Epithelial cell of proximal tubule (primary cell): ENCODE measurements around the gene ACTN4. TPM values are rescaled to one million over a fixed set of nuclear protein-coding genes. Genes with fewer than 3 reads are reported as not detected.

ENCODE experiments used
- DNase-seq: peaks from one replicate; pipeline ENCODE4 v3.0.0-alpha.2; 2011; ENCODE audit warnings: low read depth
- H3K4me3 ChIP-seq: 2 replicates; pipeline ENCODE4 v1.5.1; 2011; ENCODE audit warnings: low read depth, mild to moderate bottlenecking, low read length
- total RNA-seq: library from RNA; depleted of rRNA; stranded (reverse); fragments of >200 nt; gene quantifications from 2 replicates; pipeline ENCODE4 v1.2.3, GENCODE V29; 2015
- TF ChIP-seq, protein P1 (sequence below): conservative IDR thresholded peaks from 2 replicates; pipeline ENCODE4 v1.5.1; 2012; ENCODE audit warnings: low read depth, mild to moderate bottlenecking, low read length

ACTN4 gene
- total RNA-seq, 1 donor from 2014 or later: 629 TPM

DNA sequence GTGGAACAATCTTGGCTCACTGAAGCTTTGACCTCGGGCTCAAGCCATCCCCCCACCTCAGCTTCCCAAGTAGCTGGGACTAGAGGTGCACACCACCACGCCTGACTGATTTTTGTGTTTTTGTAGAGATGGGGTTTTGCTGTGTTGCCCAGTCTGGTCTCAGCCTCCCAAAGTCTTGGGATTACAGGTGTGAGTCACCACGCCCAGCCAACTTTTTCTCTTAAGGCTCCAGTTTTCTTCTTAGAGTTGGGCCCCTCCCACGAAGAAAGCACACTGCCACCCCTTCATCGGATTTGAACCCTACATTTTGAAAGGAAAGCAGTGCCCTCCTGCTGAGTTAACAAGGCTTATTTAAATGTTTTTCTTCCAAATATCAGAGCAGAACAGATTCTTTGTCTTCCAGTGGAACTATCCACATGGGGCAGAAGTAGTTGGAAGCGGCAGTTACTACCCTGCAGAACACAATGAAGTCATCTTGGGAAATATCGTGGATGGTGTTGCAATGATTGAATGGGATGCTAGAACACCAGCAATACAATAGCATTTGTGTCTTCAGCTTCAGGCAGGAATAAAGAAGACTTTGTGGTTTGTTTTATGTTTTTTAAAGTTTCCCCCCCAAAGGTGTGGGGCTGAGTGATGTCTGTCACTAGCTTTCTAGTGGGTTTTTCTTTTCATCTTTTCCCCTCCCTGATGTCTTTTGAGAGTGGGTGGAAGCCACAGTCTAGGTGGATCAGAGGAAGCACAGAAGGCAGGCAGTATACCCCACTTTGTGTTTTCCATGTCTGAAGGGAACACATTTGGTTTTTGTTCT is 8.9 kb downstream of the ACTN4 start:
- TF ChIP-seq, protein P1, sequence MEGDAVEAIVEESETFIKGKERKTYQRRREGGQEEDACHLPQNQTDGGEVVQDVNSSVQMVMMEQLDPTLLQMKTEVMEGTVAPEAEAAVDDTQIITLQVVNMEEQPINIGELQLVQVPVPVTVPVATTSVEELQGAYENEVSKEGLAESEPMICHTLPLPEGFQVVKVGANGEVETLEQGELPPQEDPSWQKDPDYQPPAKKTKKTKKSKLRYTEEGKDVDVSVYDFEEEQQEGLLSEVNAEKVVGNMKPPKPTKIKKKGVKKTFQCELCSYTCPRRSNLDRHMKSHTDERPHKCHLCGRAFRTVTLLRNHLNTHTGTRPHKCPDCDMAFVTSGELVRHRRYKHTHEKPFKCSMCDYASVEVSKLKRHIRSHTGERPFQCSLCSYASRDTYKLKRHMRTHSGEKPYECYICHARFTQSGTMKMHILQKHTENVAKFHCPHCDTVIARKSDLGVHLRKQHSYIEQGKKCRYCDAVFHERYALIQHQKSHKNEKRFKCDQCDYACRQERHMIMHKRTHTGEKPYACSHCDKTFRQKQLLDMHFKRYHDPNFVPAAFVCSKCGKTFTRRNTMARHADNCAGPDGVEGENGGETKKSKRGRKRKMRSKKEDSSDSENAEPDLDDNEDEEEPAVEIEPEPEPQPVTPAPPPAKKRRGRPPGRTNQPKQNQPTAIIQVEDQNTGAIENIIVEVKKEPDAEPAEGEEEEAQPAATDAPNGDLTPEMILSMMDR: no peak
- H3K4me3 ChIP-seq: no peak overlapping the region
- DNase-seq: no peak

GRCh38 chr19:38657633-38658222 is 10.3 kb downstream of the ACTN4 start:
- peak; percentile 97 for DNase-seq
- TF ChIP-seq, protein P1: no peak
- H3K4me3 ChIP-seq: peak overlapping the region; percentile 7

DNA sequence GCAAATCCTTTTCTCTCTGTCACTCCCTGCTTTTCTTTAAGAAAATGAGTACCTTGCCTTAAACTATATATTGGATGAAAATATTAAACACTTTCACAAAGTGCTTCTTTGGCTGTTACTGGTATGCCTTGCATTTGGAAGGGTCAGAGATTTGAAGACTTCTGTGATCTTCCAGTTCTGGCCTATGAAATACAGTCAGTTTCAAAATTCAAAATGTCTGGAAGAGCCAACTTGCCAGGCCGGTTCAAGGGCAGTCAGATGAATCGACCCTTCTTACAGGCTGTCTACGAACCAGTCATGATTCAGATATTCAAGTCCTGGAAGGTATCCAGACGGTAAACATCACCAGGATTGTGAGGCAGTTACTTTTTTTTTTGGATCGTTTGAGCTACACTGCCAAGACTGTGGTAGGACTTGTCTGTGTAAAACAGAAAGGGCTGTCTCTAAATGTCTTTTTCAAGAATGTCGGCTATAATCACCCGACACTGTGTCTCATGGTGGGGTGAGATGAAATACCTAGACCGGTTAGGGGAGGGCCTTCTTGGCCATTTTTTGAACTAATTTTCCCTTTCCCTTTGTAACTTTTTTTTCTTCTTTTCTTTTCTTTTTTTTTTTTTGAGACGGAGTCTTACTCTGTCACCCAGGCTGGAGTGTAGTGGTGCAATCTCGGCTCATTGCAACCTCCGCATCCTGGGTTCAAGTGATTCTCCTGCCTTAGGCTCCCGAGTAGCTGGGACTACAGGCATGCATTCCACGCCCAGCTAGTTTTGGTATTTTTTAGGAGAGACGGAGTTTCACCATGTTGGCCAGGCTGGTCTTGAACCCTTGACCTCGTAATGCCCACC is 11.2 kb downstream of the ACTN4 start:
- TF ChIP-seq, protein P1: no peak
- DNase-seq: peak; percentile 98
- peak overlapping the region; percentile 26 for H3K4me3 ChIP-seq

- no peak overlapping the region for H3K4me3 ChIP-seq
- no peak for DNase-seq
- TF ChIP-seq, protein P1: no peak
Observed at GRCh38 chr19:38660724-38661123, 13.3 kb downstream of the ACTN4 start.

DNA sequence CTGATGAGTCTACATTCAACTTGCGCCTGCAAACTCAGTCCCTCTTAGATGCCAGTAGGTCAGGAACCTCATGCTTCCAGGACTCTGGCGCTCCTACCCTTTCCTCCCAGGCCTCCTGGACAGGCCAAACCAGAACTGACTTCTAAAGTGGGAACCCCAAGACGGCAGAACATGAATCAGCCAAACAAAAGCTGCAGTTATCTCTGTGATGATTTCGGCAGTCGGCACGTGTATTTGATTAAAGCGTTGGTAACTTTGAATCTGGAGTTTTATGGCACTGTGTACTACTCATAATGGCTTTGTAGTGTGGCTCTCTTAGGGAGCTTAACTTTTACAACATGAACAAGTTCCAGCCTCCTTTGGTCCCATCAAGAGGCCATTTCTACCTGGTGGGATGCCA is 13.7 kb downstream of the ACTN4 start:
- no peak overlapping the region for H3K4me3 ChIP-seq
- no peak for DNase-seq
- TF ChIP-seq, protein P1: no peak

DNA sequence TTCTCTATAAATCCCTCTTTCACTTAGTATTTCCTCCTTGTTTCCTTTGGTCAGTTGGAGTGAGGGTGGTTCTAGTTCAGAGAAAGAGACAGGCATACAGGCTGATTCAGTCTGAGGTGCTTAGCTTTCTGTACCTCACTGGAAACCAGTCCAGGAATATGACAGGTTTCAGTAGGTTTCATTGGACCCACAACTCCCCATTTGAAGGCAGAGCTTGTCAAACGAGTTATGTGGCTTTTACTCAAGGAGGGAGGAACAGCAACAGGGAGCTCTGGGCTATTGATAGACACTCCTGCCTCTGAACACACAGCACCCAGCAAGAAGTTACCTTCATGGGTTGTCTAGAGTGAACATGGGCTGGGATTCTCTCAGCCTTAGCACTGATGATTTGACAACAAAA is 14.5 kb downstream of the ACTN4 start:
- DNase-seq: no peak
- TF ChIP-seq, protein P1: no peak

More for the DNA sequence above, 14.5 kb downstream of the ACTN4 start:
- H3K4me3 ChIP-seq: no peak overlapping the region
